ENCODE measurements around the gene AZIN2.
"Not testable (repeated sequence)": the region's sequence is repeated elsewhere in the genome, so short reads cannot be mapped to it uniquely, and the experiment has no call there.

The AZIN2 gene

GRCh38 chr1:33098371-33098770 lies 17.4 kb downstream of the AZIN2 start:
- no peak for DNase-seq (ENCODE audit: insufficient read length)
- TF ChIP-seq POLR2A (IDR thresholded peaks at IDR 0.05; ENCODE audit: low read depth, low read length) (no peak), POLR2AphosphoS5 (IDR thresholded peaks at IDR 0.05; ENCODE audit: low read depth, low read length) (no peak), TAF1 (IDR thresholded peaks at IDR 0.05; ENCODE audit: borderline replicate concordance, low read depth, low read length) (no peak)
- no peak for FAIRE-seq

DNA sequence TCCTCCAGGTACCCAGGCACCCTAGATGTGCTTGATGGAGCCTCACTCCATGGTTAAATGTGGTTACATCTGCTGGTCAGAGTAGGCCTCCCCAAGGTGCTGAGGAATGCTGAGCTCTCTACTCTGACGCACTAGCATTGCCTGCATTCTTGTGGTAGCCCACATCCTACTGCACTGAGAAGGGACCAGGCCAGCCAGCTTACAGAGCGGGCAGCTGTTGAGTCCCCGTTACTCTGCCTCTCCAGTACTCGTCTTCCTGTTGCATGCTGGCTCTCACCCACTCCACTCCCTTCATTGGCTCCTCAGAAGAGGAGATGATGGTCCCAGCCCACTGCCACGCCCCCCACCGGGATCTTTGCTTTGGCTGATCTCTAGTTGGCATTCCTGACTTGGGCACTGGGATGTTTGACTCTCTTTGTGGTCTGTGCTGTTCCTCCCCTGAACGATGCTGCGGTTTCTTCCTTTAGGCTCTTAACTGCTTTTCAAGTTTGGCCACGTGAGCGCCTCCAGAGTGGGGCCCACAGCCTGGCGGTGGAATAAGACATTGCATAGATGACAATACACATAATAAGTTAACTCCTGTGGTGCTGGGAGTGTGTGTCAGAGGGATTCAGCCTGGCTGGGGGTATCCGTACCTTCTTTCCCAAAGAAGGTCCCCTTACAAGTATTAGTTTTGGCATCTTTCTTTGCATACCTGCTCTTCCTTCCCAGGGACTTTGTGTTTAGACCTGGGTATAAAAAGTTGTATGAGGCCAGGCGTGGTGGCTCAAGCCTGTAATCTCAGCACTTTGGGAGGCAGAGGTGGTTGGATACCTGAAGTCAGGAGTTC lies 18.6 kb downstream of the AZIN2 start:
- DNase-seq (ENCODE audit: insufficient read length) (no peak), FAIRE-seq (peak; percentile 95)
- TF ChIP-seq POLR2A (IDR thresholded peaks at IDR 0.05; ENCODE audit: low read depth, low read length) (peak; percentile 31; the same call in 1 of the 2 replicates), TAF1 (IDR thresholded peaks at IDR 0.05; ENCODE audit: borderline replicate concordance, low read depth, low read length) (no peak), POLR2AphosphoS5 (IDR thresholded peaks at IDR 0.05; ENCODE audit: low read depth, low read length) (no peak)

GRCh38 chr1:33100119-33100415 lies 19.1 kb downstream of the AZIN2 start:
- not testable (repeated sequence) for DNase-seq (ENCODE audit: insufficient read length); FAIRE-seq

DNA sequence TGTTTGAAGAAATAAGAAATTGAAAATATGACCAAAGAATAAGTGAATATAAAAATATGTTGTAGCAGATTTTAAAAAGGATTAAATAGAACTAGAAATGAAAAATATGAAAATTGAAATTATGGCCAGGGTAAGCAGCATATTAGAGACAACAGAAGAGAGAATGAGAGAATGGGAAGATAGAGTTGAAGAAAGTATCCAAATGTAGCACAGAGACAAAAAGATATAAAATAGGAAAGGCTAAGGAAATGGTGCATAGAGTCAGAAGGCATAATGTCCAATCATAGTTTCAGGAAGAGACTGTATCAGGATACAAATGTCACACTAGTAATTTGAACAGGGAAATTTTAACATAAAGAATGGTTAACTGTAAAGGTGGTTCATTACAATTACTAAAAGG lies 29.5 kb downstream of the AZIN2 start:
- FAIRE-seq (no peak), DNase-seq (ENCODE audit: insufficient read length) (no peak)
- TF ChIP-seq POLR2AphosphoS5 (IDR thresholded peaks at IDR 0.05; ENCODE audit: low read depth, low read length) (no peak), TAF1 (IDR thresholded peaks at IDR 0.05; ENCODE audit: borderline replicate concordance, low read depth, low read length) (no peak), POLR2A (IDR thresholded peaks at IDR 0.05; ENCODE audit: low read depth, low read length) (no peak)

GRCh38 chr1:33111965-33112364 lies 31.0 kb downstream of the AZIN2 start:
- TF ChIP-seq POLR2A (IDR thresholded peaks at IDR 0.05; ENCODE audit: low read depth, low read length) (no peak), TAF1 (IDR thresholded peaks at IDR 0.05; ENCODE audit: borderline replicate concordance, low read depth, low read length) (no peak), POLR2AphosphoS5 (IDR thresholded peaks at IDR 0.05; ENCODE audit: low read depth, low read length) (no peak)
- FAIRE-seq (no peak), DNase-seq (ENCODE audit: insufficient read length) (no peak)

GRCh38 chr1:33117440-33118085 lies 36.6 kb downstream of the AZIN2 start:
- no peak for DNase-seq (ENCODE audit: insufficient read length)
- no peak for FAIRE-seq
- no peak for TF ChIP-seq TAF1 (IDR thresholded peaks at IDR 0.05; ENCODE audit: borderline replicate concordance, low read depth, low read length)
- no peak for TF ChIP-seq POLR2A (IDR thresholded peaks at IDR 0.05; ENCODE audit: low read depth, low read length)

GRCh38 chr1:33118274-33118673 lies 37.3 kb downstream of the AZIN2 start:
- TF ChIP-seq POLR2AphosphoS5 (IDR thresholded peaks at IDR 0.05; ENCODE audit: low read depth, low read length): no peak
- no peak for TF ChIP-seq TAF1 (IDR thresholded peaks at IDR 0.05; ENCODE audit: borderline replicate concordance, low read depth, low read length)
- no peak for TF ChIP-seq POLR2A (IDR thresholded peaks at IDR 0.05; ENCODE audit: low read depth, low read length)
- DNase-seq (ENCODE audit: insufficient read length): no peak
- FAIRE-seq: no peak

- DNase-seq (ENCODE audit: insufficient read length) (no peak), FAIRE-seq (no peak)
- TF ChIP-seq POLR2AphosphoS5 (IDR thresholded peaks at IDR 0.05; ENCODE audit: low read depth, low read length): no peak
- no peak for TF ChIP-seq TAF1 (IDR thresholded peaks at IDR 0.05; ENCODE audit: borderline replicate concordance, low read depth, low read length)
- no peak for TF ChIP-seq POLR2A (IDR thresholded peaks at IDR 0.05; ENCODE audit: low read depth, low read length)
Observed at GRCh38 chr1:33119050-33119449, 38.1 kb downstream of the AZIN2 start.

DNA sequence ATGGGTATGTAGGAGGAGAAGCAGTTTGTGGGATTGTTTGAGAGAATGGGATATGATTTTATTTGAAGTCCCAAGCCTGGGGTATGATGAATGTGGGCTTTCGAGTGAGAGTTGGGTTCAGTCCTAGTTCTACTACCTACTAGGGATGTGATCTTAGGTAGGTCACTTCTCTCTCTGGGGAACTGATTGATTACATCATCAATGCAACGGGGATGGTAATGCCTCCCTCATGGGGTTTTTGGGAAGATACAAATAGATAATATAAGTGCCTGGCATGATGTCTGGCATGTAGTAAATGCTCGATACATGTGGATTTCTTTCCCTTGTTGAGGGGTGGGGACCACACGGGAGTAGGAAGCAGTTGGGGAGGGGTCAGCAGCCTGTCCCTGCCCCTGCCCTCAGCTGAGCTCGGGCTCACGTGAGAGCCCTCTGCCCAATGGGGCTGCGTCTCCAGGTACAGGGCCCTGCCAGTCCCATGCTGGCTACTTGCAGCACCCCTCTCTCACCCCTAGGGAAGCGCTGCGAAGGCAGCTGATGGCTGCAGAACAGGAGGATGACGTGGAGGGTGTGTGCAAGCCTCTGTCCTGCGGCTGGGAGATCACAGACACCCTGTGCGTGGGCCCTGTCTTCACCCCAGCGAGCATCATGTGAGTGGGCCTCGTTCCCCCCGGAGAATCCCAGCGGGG lies 38.7 kb downstream of the AZIN2 start:
- peak; percentile 95 for FAIRE-seq
- TF ChIP-seq POLR2A (IDR thresholded peaks at IDR 0.05; ENCODE audit: low read depth, low read length) (no peak; the same call in 1 of the 2 replicates), TAF1 (IDR thresholded peaks at IDR 0.05; ENCODE audit: borderline replicate concordance, low read depth, low read length) (no peak), POLR2AphosphoS5 (IDR thresholded peaks at IDR 0.05; ENCODE audit: low read depth, low read length) (no peak; the same call in 1 of the 2 replicates)
- DNase-seq (ENCODE audit: insufficient read length): peak; percentile 74

GRCh38 chr1:33120436-33121231 lies 39.7 kb downstream of the AZIN2 start:
- FAIRE-seq (no peak), DNase-seq (ENCODE audit: insufficient read length) (peak; percentile 57)
- TF ChIP-seq TAF1 (IDR thresholded peaks at IDR 0.05; ENCODE audit: borderline replicate concordance, low read depth, low read length) (no peak), POLR2A (IDR thresholded peaks at IDR 0.05; ENCODE audit: low read depth, low read length) (no peak), POLR2AphosphoS5 (IDR thresholded peaks at IDR 0.05; ENCODE audit: low read depth, low read length) (peak; percentile 37; the same call in 1 of the 2 replicates)

DNA sequence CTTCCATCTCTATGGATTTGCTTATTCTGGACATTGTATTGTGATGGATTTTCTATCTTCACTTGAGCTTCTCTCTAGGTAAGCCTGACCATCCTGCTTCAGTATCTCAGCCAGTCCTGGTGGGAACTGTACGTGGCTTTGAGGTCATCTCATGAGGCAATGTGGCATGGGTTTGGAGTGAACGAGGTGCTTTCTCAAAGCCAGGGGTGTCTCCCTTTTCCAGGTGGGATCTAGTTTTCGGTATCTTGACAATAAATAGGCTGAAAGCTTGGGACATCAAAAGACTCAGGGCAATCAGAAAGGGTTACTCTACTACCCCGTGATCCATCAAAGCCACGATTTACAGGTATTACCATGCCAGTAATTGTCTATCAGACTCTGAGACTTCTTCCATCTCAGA lies 40.8 kb downstream of the AZIN2 start:
- TF ChIP-seq POLR2AphosphoS5 (IDR thresholded peaks at IDR 0.05; ENCODE audit: low read depth, low read length): no peak
- no peak for TF ChIP-seq TAF1 (IDR thresholded peaks at IDR 0.05; ENCODE audit: borderline replicate concordance, low read depth, low read length)
- TF ChIP-seq POLR2A (IDR thresholded peaks at IDR 0.05; ENCODE audit: low read depth, low read length): no peak
- DNase-seq (ENCODE audit: insufficient read length) (no peak), FAIRE-seq (no peak)
